ENCODE results near the gene C9orf153. TPM values are rescaled to one million over a fixed set of nuclear protein-coding genes. Genes with fewer than 3 reads are reported as not detected.

Gene C9orf153
- total RNA-seq, 1 donor from 2014 or later, result not detected

Other genes starting within 250 kb of the C9orf153 start
- 4.2 TPM for gene GOLM1, start 160.1 kb downstream of the C9orf153 start, total RNA-seq
- 66.5 TPM for gene ISCA1, start 22.9 kb upstream of the C9orf153 start, total RNA-seq
- 11.8 TPM for gene TUT7, start 94.8 kb upstream of the C9orf153 start, total RNA-seq

Measured in Right ventricle myocardium inferior (tissue), 1 donor.